HFF-Myc (cell line): ENCODE data around the gene RNF5.

Experiments
- DNase-seq: peaks from one replicate; pipeline ENCODE4 v3.0.0-alpha.2; 2011; ENCODE audit warnings: low read depth; ENCODE audit errors: extremely low read depth
- H3K4me3 ChIP-seq: replicated peaks from 2 replicates; pipeline ENCODE4 v1.5.1; 2011; ENCODE audit warnings: low read depth, mild to moderate bottlenecking, control low read depth, low read length
- CTCF ChIP-seq: IDR thresholded peaks from 2 replicates; pipeline ENCODE4 v1.5.1; 2012; ENCODE audit warnings: mild to moderate bottlenecking, low read depth, low read length, control low read depth; ENCODE audit errors: missing control alignments

The RNF5 gene

GRCh38 chr6:32152769-32153563 is 25.2 kb upstream of the RNF5 start:
- H3K4me3 ChIP-seq: peak overlapping the region; percentile 96
- no peak for DNase-seq
- TF ChIP-seq CTCF: no peak

GRCh38 chr6:32153564-32154513 is 24.4 kb upstream of the RNF5 start, which contains the start of gene PPT2:
Gene PPT2, plus strand, starts transcription at chr6:32154141. Its CDS starts 454 bp downstream, at chr6:32154595.
- H3K4me3 ChIP-seq: peak within 1 kb of the TSS; percentile 96
- TF ChIP-seq CTCF: peak; percentile 22
- DNase-seq: peak; percentile 75

- peak overlapping the region; percentile 96 for H3K4me3 ChIP-seq
- DNase-seq: no peak
- peak; percentile 47 for TF ChIP-seq CTCF
Measured at GRCh38 chr6:32154514-32155161, 23.6 kb upstream of the RNF5 start.

- DNase-seq: no peak
- TF ChIP-seq CTCF: no peak
- H3K4me3 ChIP-seq: no peak overlapping the region
Measured at GRCh38 chr6:32156891-32157290, 21.3 kb upstream of the RNF5 start.

GRCh38 chr6:32158052-32158451 is 20.2 kb upstream of the RNF5 start:
- H3K4me3 ChIP-seq: no peak overlapping the region
- DNase-seq: no peak
- no peak for TF ChIP-seq CTCF

GRCh38 chr6:32163559-32164258 is 14.5 kb upstream of the RNF5 start:
- DNase-seq: no peak
- TF ChIP-seq CTCF: no peak
- H3K4me3 ChIP-seq: no peak overlapping the region
